CD4-positive, alpha-beta T cell (primary cell): ENCODE results near the gene EPS8L2. TPM values are rescaled to one million over a fixed set of nuclear protein-coding genes. Genes with fewer than 3 reads are reported as not detected.

Experiments used
- ATAC-seq: fragments of 200-7000 bp; cut with Tn5 transposase; one replicate; pipeline ENCODE4 v1.10.0; 2022; ENCODE audit warnings: mild to moderate bottlenecking; ENCODE audit not compliant: poor library complexity
- CTCF ChIA-PET: fragments of 350-600 bp; sonication (Branson Sonifier 250); formaldehyde crosslinking; loops from one replicate; lab custom pipeline; 2021; ENCODE audit warnings: antibody characterized with exemption, inconsistent platforms; lab: Charles Lee
- POLR2A ChIA-PET: fragments of 350-600 bp; sonication (Branson Sonifier 250); formaldehyde crosslinking; loops from one replicate; lab custom pipeline; 2021; ENCODE audit warnings: antibody characterized with exemption, inconsistent platforms; lab: Charles Lee
- DNase-seq, 14 experiments: peaks; one replicate each; pipeline ENCODE4 v3.0.0-alpha.2; 2013 to 2020; ENCODE audit warnings: mixed read lengths in 2 of 14
- H3K27ac ChIP-seq, 2 donors: one replicate each; pipeline versions ENCODE4 v1.5.1 to v1.7.0; 2013; ENCODE audit warnings: low read length in 2 of 2, low read depth in 1 of 2, mild to moderate bottlenecking in 1 of 2
- H3K27me3 ChIP-seq, 2 experiments: 1 replicate in 1 of 2; 2 replicates in 1 of 2; pipeline versions ENCODE4 v1.6.1 to v1.7.0; 2013; ENCODE audit warnings: low read length in 2 of 2, control low read depth in 1 of 2, mild to moderate bottlenecking in 1 of 2, moderate library complexity in 1 of 2; ENCODE audit not compliant: insufficient read depth in 2 of 2, control insufficient read depth in 1 of 2
- H3K36me3 ChIP-seq: one replicate; pipeline ENCODE4 v1.6.1; 2013; ENCODE audit warnings: low read length, control low read depth; ENCODE audit not compliant: insufficient read depth
- H3K4me1 ChIP-seq: one replicate; pipeline ENCODE4 v1.6.1; 2013; ENCODE audit warnings: low read length, control low read depth; ENCODE audit not compliant: insufficient read depth
- H3K4me3 ChIP-seq: one replicate; pipeline ENCODE4 v1.5.1; 2013; ENCODE audit warnings: mild to moderate bottlenecking, low read length, moderate library complexity
- H3K9me3 ChIP-seq, 2 experiments: 1 replicate in 1 of 2; 2 replicates in 1 of 2; pipeline versions ENCODE4 v1.6.1 to v1.7.0; 2013; ENCODE audit warnings: low read length in 2 of 2, mild to moderate bottlenecking in 2 of 2, control low read depth in 1 of 2, moderate library complexity in 1 of 2; ENCODE audit not compliant: control insufficient read depth in 1 of 2, insufficient read depth in 1 of 2
- H3K27ac Mint-ChIP-seq: one replicate; pipeline ENCODE4 v1.8.0; 2020; ENCODE audit warnings: mixed read lengths
- H3K27me3 Mint-ChIP-seq: one replicate; pipeline ENCODE4 v1.8.0; 2021; ENCODE audit warnings: mixed read lengths
- H3K36me3 Mint-ChIP-seq: one replicate; pipeline ENCODE4 v1.8.0; 2021; ENCODE audit warnings: low read depth, mixed read lengths
- H3K4me1 Mint-ChIP-seq: one replicate; pipeline ENCODE4 v1.8.0; 2021; ENCODE audit warnings: low read depth, mixed read lengths
- H3K4me3 Mint-ChIP-seq: one replicate; pipeline ENCODE4 v1.8.0; 2020; ENCODE audit warnings: mild to moderate bottlenecking, mixed read lengths
- H3K9me3 Mint-ChIP-seq: one replicate; pipeline ENCODE4 v1.8.0; 2020; ENCODE audit warnings: mixed read lengths
- CTCF ChIP-seq: fragments of 200-600 bp; IDR thresholded peaks from one replicate; pipeline ENCODE4 v1.8.0; 2022; ENCODE audit warnings: antibody characterized with exemption, mild to moderate bottlenecking
- intact Hi-C, 2 experiments: fragments of 100-400 bp; cut with DNase I in 1 of 2; cut with micrococcal nuclease in 1 of 2; formaldehyde crosslinking; loops; one replicate each; pipeline versions ENCODE4 v1.15.1 to v1.9.0; 2023 to 2025; cut with DNase I, micrococcal nuclease
- total RNA-seq, 174 experiments: library from RNA in 2 of 174; stranded (reverse) in 2 of 174; gene quantifications; one replicate each; pipeline ENCODE4 v1.2.3 and lab custom pipeline; 2021 to 2026

The EPS8L2 gene
- total RNA-seq, 2 experiments from 2014 or later = 3.5 to 4.0 TPM

DNA sequence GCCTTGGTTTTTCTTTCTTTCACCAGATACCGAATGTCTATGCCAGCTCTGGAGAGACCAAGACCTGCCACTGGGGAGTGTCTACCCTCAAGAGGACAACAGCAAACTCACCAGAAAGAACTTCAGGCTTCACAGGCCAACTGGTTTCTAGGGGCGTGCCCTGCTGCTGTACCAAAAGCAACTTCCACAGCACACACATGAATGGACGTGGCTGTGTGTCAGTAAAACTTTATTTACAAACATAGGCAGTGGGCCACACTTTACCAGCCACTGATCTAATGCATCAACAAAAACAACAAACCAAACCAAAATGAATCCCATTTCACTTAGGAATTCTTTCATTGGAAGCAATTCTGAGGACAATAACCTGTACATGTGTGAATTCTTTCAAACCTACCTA is 27.7 kb upstream of the EPS8L2 start:
- no peak for TF ChIP-seq CTCF
- peaks cover 50% of the 10 kb centered on the region for H3K36me3 ChIP-seq
- CTCF ChIA-PET = no interaction called here
- Mint-ChIP-seq H3K4me3 (no peak overlapping the region), H3K4me1 (no peaks in the 10 kb centered on the region), H3K27ac (no peak overlapping the region), H3K27me3 (no peaks in the 10 kb centered on the region), H3K36me3 (peaks cover 77% of the 10 kb centered on the region), H3K9me3 (no peaks in the 10 kb centered on the region)
- H3K4me1 ChIP-seq = no peaks in the 10 kb centered on the region
- H3K9me3 ChIP-seq = peaks cover 0 to 8% of the 10 kb centered on the region in 2 experiments
- H3K27me3 ChIP-seq = no peaks in the 10 kb centered on the region
- no peak overlapping the region for H3K4me3 ChIP-seq
- POLR2A ChIA-PET = no interaction called here
- H3K27ac ChIP-seq = no peak overlapping the region
- DNase-seq (no peak), ATAC-seq (no peak)
- intact Hi-C loops = no loop called here

- Histone ChIP-seq H3K36me3 (peaks cover 49% of the 10 kb centered on the region), H3K9me3 (peaks cover 0 to 8% of the 10 kb centered on the region in 2 experiments), H3K4me3 (no peak overlapping the region), H3K27ac (no peak overlapping the region), H3K4me1 (no peaks in the 10 kb centered on the region), H3K27me3 (no peaks in the 10 kb centered on the region)
- ATAC-seq (no peak), DNase-seq (no peak)
- Mint-ChIP-seq H3K4me3 (no peak overlapping the region), H3K9me3 (no peaks in the 10 kb centered on the region), H3K4me1 (no peaks in the 10 kb centered on the region), H3K27me3 (no peaks in the 10 kb centered on the region), H3K36me3 (peaks cover 78% of the 10 kb centered on the region), H3K27ac (no peak overlapping the region)
- ChIA-PET CTCF (no interaction called here), POLR2A (no interaction called here)
- intact Hi-C loops = no loop called here
- no peak for TF ChIP-seq CTCF
These were observed 26.5 kb upstream of the EPS8L2 start for GRCh38 chr11:679271-680207.

DNA sequence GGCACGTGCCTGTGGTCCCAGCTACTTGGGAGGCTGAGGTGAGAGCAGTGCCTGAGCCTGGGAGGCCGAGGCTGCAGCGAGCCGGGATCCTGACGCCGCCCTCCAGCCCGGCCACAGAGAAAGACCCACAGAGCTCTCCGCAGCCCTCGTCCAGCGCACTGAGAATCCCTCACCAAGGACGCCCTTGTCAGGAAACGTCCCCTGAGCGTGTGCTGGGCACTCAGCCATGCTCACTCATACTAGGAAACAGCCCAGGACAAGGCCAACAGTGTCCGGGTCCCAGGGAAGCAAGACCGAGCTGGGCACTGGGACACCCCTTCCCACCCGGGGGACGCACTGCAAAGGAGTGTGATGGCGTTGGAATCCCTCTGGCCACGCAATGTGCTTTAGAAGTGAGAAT is 25.6 kb upstream of the EPS8L2 start:
- no peaks in the 10 kb centered on the region for H3K4me1 ChIP-seq
- intact Hi-C loops = no loop called here
- DNase-seq (no peak), ATAC-seq (no peak)
- H3K27me3 ChIP-seq = no peaks in the 10 kb centered on the region
- H3K9me3 ChIP-seq = peaks cover 0 to 8% of the 10 kb centered on the region in 2 experiments
- Mint-ChIP-seq H3K9me3 (no peaks in the 10 kb centered on the region), H3K27ac (no peak overlapping the region), H3K36me3 (peaks cover 80% of the 10 kb centered on the region), H3K4me3 (no peak overlapping the region), H3K4me1 (no peaks in the 10 kb centered on the region), H3K27me3 (no peaks in the 10 kb centered on the region)
- no peak for TF ChIP-seq CTCF
- H3K27ac ChIP-seq = no peak overlapping the region
- POLR2A ChIA-PET = no interaction called here
- CTCF ChIA-PET = no interaction called here
- H3K4me3 ChIP-seq = no peak overlapping the region
- H3K36me3 ChIP-seq = peaks cover 54% of the 10 kb centered on the region
